ENCODE data around the gene ELAVL2. TPM values are rescaled to one million over a fixed set of nuclear protein-coding genes. Genes with fewer than 3 reads are reported as not detected.

Gene ELAVL2
- total RNA-seq, 1 experiment from 2014 or later: 35.9 TPM

DNA sequence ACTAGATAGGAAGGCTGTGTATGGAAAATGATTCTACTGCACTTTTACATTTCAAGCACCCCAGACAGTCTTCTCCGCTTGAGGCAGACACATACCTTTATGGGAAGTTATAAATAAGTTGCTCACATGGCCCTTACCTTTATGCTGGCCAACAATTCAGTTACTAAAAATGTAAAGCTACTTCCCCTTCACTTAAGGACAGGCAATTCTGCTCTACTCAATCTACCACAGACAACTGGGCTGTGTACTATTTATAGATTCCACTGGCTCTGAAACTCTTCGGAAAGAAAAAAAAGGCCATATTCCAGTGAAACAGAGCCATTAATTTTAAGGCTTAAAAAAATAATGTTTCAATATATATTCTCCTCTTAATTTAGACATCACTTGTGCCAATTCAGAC lies 59.4 kb downstream of the ELAVL2 start:
- no peak for ATAC-seq
- Mint-ChIP-seq H3K4me1 (peaks cover 72% of the 10 kb centered on the region), H3K27ac (no peak overlapping the region), H3K9me3 (no peaks in the 10 kb centered on the region), H3K36me3 (peaks cover 16% of the 10 kb centered on the region), H3K27me3 (ENCODE audit: low read depth) (no peaks in the 10 kb centered on the region), H3K4me3 (no peak overlapping the region)
- no peak for TF ChIP-seq MYBL2 (CRISPR knock-in tag; IDR thresholded peaks at IDR 0.05)
- no peak for TF ChIP-seq SOX15 (CRISPR knock-in tag; IDR thresholded peaks at IDR 0.05)
- TF ChIP-seq ZNF121 (CRISPR knock-in tag; IDR thresholded peaks at IDR 0.05): no peak
- TF ChIP-seq GABPB1 (CRISPR knock-in tag; IDR thresholded peaks at IDR 0.05): no peak
- TF ChIP-seq FOXP1 (CRISPR knock-in tag; IDR thresholded peaks at IDR 0.05; ENCODE audit: borderline replicate concordance): no peak
- TF ChIP-seq ATF1 (CRISPR knock-in tag; IDR thresholded peaks at IDR 0.05): no peak
- TF ChIP-seq ETV6 (CRISPR knock-in tag; IDR thresholded peaks at IDR 0.05): no peak
- no peak for TF ChIP-seq NR2C2 (CRISPR knock-in tag; IDR thresholded peaks at IDR 0.05)
- TF ChIP-seq NFYB (CRISPR knock-in tag; conservative IDR thresholded peaks at IDR 0.05; ENCODE audit: low read depth): no peak
- TF ChIP-seq, protein P1, sequence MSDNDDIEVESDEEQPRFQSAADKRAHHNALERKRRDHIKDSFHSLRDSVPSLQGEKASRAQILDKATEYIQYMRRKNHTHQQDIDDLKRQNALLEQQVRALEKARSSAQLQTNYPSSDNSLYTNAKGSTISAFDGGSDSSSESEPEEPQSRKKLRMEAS (CRISPR knock-in tag; IDR thresholded peaks at IDR 0.05): no peak
- no peak for TF ChIP-seq FOXK1 (CRISPR knock-in tag; IDR thresholded peaks at IDR 0.05)
- TF ChIP-seq, protein P2, sequence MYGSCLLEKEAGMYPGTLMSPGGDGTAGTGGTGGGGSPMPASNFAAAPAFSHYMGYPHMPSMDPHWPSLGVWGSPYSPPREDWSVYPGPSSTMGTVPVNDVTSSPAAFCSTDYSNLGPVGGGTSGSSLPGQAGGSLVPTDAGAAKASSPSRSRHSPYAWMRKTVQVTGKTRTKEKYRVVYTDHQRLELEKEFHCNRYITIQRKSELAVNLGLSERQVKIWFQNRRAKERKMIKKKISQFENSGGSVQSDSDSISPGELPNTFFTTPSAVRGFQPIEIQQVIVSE (CRISPR knock-in tag; IDR thresholded peaks at IDR 0.05; ENCODE audit: borderline replicate concordance): no peak
- TF ChIP-seq HMGA2 (CRISPR knock-in tag; IDR thresholded peaks at IDR 0.05): no peak
- TF ChIP-seq, protein P3, sequence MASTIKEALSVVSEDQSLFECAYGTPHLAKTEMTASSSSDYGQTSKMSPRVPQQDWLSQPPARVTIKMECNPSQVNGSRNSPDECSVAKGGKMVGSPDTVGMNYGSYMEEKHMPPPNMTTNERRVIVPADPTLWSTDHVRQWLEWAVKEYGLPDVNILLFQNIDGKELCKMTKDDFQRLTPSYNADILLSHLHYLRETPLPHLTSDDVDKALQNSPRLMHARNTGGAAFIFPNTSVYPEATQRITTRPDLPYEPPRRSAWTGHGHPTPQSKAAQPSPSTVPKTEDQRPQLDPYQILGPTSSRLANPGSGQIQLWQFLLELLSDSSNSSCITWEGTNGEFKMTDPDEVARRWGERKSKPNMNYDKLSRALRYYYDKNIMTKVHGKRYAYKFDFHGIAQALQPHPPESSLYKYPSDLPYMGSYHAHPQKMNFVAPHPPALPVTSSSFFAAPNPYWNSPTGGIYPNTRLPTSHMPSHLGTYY (CRISPR knock-in tag; IDR thresholded peaks at IDR 0.05): no peak
- TF ChIP-seq, protein P4, sequence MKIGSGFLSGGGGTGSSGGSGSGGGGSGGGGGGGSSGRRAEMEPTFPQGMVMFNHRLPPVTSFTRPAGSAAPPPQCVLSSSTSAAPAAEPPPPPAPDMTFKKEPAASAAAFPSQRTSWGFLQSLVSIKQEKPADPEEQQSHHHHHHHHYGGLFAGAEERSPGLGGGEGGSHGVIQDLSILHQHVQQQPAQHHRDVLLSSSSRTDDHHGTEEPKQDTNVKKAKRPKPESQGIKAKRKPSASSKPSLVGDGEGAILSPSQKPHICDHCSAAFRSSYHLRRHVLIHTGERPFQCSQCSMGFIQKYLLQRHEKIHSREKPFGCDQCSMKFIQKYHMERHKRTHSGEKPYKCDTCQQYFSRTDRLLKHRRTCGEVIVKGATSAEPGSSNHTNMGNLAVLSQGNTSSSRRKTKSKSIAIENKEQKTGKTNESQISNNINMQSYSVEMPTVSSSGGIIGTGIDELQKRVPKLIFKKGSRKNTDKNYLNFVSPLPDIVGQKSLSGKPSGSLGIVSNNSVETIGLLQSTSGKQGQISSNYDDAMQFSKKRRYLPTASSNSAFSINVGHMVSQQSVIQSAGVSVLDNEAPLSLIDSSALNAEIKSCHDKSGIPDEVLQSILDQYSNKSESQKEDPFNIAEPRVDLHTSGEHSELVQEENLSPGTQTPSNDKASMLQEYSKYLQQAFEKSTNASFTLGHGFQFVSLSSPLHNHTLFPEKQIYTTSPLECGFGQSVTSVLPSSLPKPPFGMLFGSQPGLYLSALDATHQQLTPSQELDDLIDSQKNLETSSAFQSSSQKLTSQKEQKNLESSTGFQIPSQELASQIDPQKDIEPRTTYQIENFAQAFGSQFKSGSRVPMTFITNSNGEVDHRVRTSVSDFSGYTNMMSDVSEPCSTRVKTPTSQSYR (CRISPR knock-in tag; IDR thresholded peaks at IDR 0.05): no peak
- no peak for TF ChIP-seq CREB1 (CRISPR knock-in tag; IDR thresholded peaks at IDR 0.05)
- no peak for DNase-seq (ENCODE audit: low spot score)
- CTCF ChIA-PET: no interaction called here
- POLR2A ChIA-PET: no interaction called here

DNA sequence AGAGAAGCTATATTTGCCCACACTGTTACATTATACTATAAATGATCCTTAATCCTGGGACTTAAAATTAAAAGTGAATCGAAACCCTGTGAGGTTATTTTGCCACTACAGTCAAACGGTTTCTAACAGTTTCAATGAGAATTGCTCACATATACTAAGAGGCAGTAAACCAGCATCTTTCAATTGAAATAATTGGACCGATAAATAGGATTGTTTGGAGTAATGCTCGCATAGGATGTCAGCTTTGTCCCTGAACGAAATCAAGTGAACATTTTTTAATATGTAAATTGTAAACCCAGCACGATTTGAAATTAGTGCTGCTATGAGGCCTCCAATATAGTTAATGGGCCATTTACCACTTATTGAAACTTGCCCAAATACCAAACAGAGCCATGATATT lies 60.5 kb downstream of the ELAVL2 start:
- CTCF ChIA-PET: no interaction called here
- POLR2A ChIA-PET: no interaction called here
- H3K4me1 Mint-ChIP-seq: peaks cover 64% of the 10 kb centered on the region
- no peak overlapping the region for H3K27ac Mint-ChIP-seq
- H3K9me3 Mint-ChIP-seq: no peaks in the 10 kb centered on the region
- H3K27me3 Mint-ChIP-seq (ENCODE audit: low read depth): no peaks in the 10 kb centered on the region
- peaks cover 21% of the 10 kb centered on the region for H3K36me3 Mint-ChIP-seq
- ATAC-seq (no peak), DNase-seq (ENCODE audit: low spot score) (no peak)
- H3K4me3 Mint-ChIP-seq: no peak overlapping the region
- TF ChIP-seq HMGA2 (CRISPR knock-in tag; IDR thresholded peaks at IDR 0.05) (no peak), FOXJ3 (CRISPR knock-in tag; IDR thresholded peaks at IDR 0.05; ENCODE audit: borderline replicate concordance) (no peak), JAZF1 (CRISPR knock-in tag; IDR thresholded peaks at IDR 0.05) (no peak), ZNF423 (CRISPR knock-in tag; IDR thresholded peaks at IDR 0.05) (no peak)
- TF ChIP-seq, protein P5, sequence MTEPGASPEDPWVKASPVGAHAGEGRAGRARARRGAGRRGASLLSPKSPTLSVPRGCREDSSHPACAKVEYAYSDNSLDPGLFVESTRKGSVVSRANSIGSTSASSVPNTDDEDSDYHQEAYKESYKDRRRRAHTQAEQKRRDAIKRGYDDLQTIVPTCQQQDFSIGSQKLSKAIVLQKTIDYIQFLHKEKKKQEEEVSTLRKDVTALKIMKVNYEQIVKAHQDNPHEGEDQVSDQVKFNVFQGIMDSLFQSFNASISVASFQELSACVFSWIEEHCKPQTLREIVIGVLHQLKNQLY (CRISPR knock-in tag; IDR thresholded peaks at IDR 0.05): no peak
- TF ChIP-seq, protein P4 (CRISPR knock-in tag; IDR thresholded peaks at IDR 0.05): no peak
- TF ChIP-seq, protein P6, sequence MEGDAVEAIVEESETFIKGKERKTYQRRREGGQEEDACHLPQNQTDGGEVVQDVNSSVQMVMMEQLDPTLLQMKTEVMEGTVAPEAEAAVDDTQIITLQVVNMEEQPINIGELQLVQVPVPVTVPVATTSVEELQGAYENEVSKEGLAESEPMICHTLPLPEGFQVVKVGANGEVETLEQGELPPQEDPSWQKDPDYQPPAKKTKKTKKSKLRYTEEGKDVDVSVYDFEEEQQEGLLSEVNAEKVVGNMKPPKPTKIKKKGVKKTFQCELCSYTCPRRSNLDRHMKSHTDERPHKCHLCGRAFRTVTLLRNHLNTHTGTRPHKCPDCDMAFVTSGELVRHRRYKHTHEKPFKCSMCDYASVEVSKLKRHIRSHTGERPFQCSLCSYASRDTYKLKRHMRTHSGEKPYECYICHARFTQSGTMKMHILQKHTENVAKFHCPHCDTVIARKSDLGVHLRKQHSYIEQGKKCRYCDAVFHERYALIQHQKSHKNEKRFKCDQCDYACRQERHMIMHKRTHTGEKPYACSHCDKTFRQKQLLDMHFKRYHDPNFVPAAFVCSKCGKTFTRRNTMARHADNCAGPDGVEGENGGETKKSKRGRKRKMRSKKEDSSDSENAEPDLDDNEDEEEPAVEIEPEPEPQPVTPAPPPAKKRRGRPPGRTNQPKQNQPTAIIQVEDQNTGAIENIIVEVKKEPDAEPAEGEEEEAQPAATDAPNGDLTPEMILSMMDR (IDR thresholded peaks at IDR 0.05): no peak
- TF ChIP-seq, protein P7, sequence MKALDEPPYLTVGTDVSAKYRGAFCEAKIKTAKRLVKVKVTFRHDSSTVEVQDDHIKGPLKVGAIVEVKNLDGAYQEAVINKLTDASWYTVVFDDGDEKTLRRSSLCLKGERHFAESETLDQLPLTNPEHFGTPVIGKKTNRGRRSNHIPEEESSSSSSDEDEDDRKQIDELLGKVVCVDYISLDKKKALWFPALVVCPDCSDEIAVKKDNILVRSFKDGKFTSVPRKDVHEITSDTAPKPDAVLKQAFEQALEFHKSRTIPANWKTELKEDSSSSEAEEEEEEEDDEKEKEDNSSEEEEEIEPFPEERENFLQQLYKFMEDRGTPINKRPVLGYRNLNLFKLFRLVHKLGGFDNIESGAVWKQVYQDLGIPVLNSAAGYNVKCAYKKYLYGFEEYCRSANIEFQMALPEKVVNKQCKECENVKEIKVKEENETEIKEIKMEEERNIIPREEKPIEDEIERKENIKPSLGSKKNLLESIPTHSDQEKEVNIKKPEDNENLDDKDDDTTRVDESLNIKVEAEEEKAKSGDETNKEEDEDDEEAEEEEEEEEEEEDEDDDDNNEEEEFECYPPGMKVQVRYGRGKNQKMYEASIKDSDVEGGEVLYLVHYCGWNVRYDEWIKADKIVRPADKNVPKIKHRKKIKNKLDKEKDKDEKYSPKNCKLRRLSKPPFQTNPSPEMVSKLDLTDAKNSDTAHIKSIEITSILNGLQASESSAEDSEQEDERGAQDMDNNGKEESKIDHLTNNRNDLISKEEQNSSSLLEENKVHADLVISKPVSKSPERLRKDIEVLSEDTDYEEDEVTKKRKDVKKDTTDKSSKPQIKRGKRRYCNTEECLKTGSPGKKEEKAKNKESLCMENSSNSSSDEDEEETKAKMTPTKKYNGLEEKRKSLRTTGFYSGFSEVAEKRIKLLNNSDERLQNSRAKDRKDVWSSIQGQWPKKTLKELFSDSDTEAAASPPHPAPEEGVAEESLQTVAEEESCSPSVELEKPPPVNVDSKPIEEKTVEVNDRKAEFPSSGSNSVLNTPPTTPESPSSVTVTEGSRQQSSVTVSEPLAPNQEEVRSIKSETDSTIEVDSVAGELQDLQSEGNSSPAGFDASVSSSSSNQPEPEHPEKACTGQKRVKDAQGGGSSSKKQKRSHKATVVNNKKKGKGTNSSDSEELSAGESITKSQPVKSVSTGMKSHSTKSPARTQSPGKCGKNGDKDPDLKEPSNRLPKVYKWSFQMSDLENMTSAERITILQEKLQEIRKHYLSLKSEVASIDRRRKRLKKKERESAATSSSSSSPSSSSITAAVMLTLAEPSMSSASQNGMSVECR (CRISPR knock-in tag; IDR thresholded peaks at IDR 0.05; ENCODE audit: borderline replicate concordance): no peak
